Measurements from ENCODE around the gene FOXS1. TPM values are rescaled to one million over a fixed set of nuclear protein-coding genes. Genes with fewer than 3 reads are reported as not detected.

The FOXS1 gene
- total RNA-seq, 1 donor from 2014 or later, result not detected

DNA sequence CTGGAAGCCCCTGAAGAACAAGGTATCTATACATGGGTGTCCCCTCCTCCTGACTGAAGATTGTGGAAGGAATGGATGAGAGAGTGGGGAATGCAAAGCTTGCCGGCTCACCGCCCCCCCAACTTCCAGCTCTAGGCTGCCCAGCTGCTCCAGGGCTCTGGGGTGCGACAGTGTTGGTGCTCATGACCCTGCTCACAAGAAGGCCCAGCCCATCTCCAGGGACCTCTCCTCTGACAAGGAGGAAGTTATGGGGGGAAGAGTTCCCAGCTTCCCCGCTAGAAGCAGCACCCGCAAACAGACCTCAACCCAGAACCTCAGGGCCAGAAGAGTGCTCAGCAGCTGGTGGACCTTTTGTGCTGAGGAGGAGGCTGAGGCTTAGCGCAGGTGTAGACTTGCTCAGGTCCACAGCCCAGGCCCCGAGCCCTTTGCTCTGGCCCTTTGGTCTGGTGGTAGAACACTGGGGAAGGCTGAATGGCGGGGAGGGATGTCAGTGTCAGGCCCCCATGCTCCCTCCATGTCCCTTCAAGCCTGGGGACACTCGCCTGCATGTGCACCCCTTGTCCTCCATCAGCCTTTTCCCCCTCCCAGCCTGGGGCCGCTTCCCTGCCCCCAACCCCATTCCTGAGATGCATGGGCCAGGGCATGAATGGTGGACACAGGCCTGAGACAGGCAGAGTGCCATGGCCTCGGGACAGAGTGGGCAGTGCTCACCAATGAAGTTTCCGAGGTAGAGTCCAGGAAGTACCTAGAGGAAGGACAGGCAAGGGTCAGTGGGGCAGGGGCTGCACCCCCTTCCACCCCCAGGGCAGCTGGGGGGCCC, 23.7 kb upstream of the FOXS1 start:
- H3K27ac ChIP-seq, result no peak overlapping the region
- H3K4me3 ChIP-seq, result peak overlapping the region; percentile 74
- H3K9me3 ChIP-seq (ENCODE audit: low read depth), result no peaks in the 10 kb centered on the region
- Mint-ChIP-seq H3K27ac (peak overlapping the region; percentile 76), H3K9me3 (no peaks in the 10 kb centered on the region), H3K36me3 (no peaks in the 10 kb centered on the region), H3K4me1 (peaks cover 19% of the 10 kb centered on the region), H3K27me3 (ENCODE audit: insufficient read depth, low read depth) (peaks cover 17% of the 10 kb centered on the region), H3K4me3 (peak overlapping the region; percentile 91)
- DNase-seq (ENCODE audit: low spot score), result no peak
- no peaks in the 10 kb centered on the region for H3K79me2 ChIP-seq (ENCODE audit: low read depth)
- no peaks in the 10 kb centered on the region for H3K4me1 ChIP-seq
- TF ChIP-seq EZH2phosphoT487 (IDR thresholded peaks at IDR 0.05) (no peak), EZH2 (IDR thresholded peaks at IDR 0.05) (no peak)
- TF ChIP-seq, protein P1, sequence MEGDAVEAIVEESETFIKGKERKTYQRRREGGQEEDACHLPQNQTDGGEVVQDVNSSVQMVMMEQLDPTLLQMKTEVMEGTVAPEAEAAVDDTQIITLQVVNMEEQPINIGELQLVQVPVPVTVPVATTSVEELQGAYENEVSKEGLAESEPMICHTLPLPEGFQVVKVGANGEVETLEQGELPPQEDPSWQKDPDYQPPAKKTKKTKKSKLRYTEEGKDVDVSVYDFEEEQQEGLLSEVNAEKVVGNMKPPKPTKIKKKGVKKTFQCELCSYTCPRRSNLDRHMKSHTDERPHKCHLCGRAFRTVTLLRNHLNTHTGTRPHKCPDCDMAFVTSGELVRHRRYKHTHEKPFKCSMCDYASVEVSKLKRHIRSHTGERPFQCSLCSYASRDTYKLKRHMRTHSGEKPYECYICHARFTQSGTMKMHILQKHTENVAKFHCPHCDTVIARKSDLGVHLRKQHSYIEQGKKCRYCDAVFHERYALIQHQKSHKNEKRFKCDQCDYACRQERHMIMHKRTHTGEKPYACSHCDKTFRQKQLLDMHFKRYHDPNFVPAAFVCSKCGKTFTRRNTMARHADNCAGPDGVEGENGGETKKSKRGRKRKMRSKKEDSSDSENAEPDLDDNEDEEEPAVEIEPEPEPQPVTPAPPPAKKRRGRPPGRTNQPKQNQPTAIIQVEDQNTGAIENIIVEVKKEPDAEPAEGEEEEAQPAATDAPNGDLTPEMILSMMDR (IDR thresholded peaks at IDR 0.05), result no peak
- H2AFZ ChIP-seq (replicated peaks), result no peak overlapping the region
- peaks cover 17% of the 10 kb centered on the region for H3F3A ChIP-seq (ENCODE audit: low read depth)
- H3K4me2 ChIP-seq, result peak overlapping the region; percentile 94
- no peak overlapping the region for H3K9ac ChIP-seq
- no peaks in the 10 kb centered on the region for H4K20me1 ChIP-seq (ENCODE audit: low read depth)
- no peaks in the 10 kb centered on the region for H3K36me3 ChIP-seq
- H3K27me3 ChIP-seq, result peaks cover 47% of the 10 kb centered on the region

DNA sequence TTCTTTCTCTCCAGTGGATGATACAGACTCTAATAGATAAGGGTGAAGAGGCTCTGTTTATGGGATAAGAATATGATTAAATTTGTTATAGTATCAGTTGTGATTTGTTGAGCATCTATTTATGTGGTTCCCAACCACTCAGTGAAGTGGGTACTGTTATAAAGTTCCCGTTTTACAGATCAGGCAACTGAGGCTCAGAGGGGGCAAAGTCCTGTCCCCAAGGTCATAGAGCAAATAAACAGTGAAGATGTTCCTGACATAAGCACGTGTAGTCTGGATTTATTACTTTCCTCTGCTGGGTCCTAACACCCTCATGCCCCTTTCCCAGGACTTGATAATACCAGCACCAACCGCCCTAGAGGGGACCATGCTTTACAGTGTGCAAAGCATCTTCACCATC, 20.8 kb upstream of the FOXS1 start:
- Mint-ChIP-seq H3K27ac (no peak overlapping the region), H3K36me3 (no peaks in the 10 kb centered on the region), H3K9me3 (no peaks in the 10 kb centered on the region), H3K27me3 (ENCODE audit: insufficient read depth, low read depth) (peaks cover 16% of the 10 kb centered on the region), H3K4me3 (peak overlapping the region; percentile 50), H3K4me1 (peaks cover 32% of the 10 kb centered on the region)
- Histone ChIP-seq H4K20me1 (ENCODE audit: low read depth) (no peaks in the 10 kb centered on the region), H3K4me3 (no peak overlapping the region), H3K36me3 (no peaks in the 10 kb centered on the region), H3K27ac (no peak overlapping the region), H3K9me3 (ENCODE audit: low read depth) (no peaks in the 10 kb centered on the region), H3K9ac (no peak overlapping the region), H2AFZ (replicated peaks) (no peak overlapping the region), H3F3A (ENCODE audit: low read depth) (peaks cover 23% of the 10 kb centered on the region), H3K4me2 (no peak overlapping the region), H3K4me1 (peaks cover 6% of the 10 kb centered on the region), H3K27me3 (peaks cover 37% of the 10 kb centered on the region), H3K79me2 (ENCODE audit: low read depth) (no peaks in the 10 kb centered on the region)
- no peak for DNase-seq (ENCODE audit: low spot score)
- no peak for TF ChIP-seq EZH2phosphoT487 (IDR thresholded peaks at IDR 0.05)
- TF ChIP-seq, protein P1 (IDR thresholded peaks at IDR 0.05), result no peak
- TF ChIP-seq EZH2 (IDR thresholded peaks at IDR 0.05), result no peak

DNA sequence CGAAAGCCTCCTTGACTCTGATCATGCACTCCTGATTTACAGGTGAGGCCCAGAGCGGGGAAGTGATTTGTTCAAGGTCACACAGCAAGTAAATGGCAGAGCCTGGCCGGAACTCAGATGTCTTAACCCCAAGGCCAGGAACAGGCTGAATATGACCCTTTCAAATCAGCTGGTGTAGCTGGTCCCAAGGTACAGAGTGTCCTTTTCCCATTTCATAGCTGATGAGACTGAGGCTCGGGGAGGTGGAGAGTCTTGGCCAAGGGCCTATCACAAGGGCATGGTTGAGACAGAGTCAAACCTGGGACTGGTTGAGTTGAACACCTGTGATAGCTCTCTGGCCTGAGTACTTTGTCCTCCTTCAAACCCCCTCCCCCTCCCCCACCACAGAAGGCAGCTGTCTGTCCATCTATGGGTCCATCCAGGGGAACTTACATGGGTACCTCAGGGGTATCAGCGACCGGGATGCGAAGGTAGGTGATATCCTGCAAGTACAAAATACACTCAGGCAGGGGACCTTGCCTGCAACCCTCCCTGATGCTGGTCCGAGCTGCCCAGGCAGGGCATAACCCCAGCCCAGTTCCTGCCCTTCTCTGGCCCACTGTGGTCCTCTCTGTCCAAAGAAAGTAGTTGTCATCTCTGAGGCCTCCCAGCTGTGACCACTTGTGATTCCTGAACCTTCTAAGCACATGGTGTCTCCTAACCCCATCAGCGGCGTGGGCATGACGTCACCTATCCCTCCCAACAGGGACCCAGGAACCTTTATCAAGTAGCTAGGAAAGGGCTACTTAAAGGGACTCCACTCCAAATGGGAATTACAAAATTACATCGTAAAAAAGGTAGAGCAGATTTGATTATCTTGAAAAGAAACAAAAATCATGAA, 19.4 kb upstream of the FOXS1 start:
- H3K4me3 Mint-ChIP-seq, result peak overlapping the region; percentile 41
- Histone ChIP-seq H3K4me1 (peaks cover 10% of the 10 kb centered on the region), H3K27me3 (peaks cover 22% of the 10 kb centered on the region), H3K4me3 (no peak overlapping the region), H4K20me1 (ENCODE audit: low read depth) (no peaks in the 10 kb centered on the region), H2AFZ (replicated peaks) (no peak overlapping the region), H3K4me2 (no peak overlapping the region), H3K9ac (no peak overlapping the region), H3K36me3 (no peaks in the 10 kb centered on the region), H3K27ac (no peak overlapping the region), H3F3A (ENCODE audit: low read depth) (peaks cover 29% of the 10 kb centered on the region), H3K79me2 (ENCODE audit: low read depth) (no peaks in the 10 kb centered on the region), H3K9me3 (ENCODE audit: low read depth) (no peaks in the 10 kb centered on the region)
- peaks cover 34% of the 10 kb centered on the region for H3K4me1 Mint-ChIP-seq
- H3K27ac Mint-ChIP-seq, result no peak overlapping the region
- TF ChIP-seq EZH2 (IDR thresholded peaks at IDR 0.05) (no peak), EZH2phosphoT487 (IDR thresholded peaks at IDR 0.05) (no peak)
- TF ChIP-seq, protein P1 (IDR thresholded peaks at IDR 0.05), result no peak
- no peak for DNase-seq (ENCODE audit: low spot score)
- no peaks in the 10 kb centered on the region for H3K9me3 Mint-ChIP-seq
- H3K36me3 Mint-ChIP-seq, result no peaks in the 10 kb centered on the region
- H3K27me3 Mint-ChIP-seq (ENCODE audit: insufficient read depth, low read depth), result peaks cover 15% of the 10 kb centered on the region

All from neural progenitor cell (in vitro differentiated cells).